ENCODE measurements around the gene CMTM2. TPM values are rescaled to one million over a fixed set of nuclear protein-coding genes. Genes with fewer than 3 reads are reported as not detected.

The CMTM2 gene
- total RNA-seq, 8 experiments from 2014 or later: 0.63 to 1.1 (median 0.90) TPM; not detected in 5

DNA sequence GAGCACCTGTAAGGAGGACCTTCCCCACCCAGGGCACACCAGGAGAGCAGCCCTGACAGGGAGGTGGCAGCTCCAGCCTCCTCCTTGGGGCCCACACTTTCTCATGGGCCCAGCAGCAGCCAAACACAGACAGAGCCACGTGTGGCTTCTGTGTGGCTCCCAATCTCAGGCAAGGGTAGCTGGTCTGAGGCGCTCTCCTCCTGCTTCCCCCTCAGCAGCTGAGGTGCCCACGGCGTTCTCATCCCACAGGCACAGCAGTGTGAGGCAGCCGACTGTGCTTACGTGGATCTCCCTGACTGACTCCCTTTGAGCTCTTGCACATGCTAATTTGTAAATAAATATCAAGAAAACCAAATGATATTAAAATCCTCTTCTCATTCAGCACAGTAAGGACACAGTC, 56.1 kb downstream of the CMTM2 start:
- Histone ChIP-seq H3K4me1 (replicated peaks in 1 of 2) (no peaks in the 10 kb centered on the region), H3K27ac (no peak overlapping the region), H3K4me3 (no peak overlapping the region)
- in situ Hi-C loops (cut with MboI; ENCODE audit: low pct_unique_long_range_greater_than_20kb in 2 of 9, low sequenced_read_pairs in 9 of 9, unreplicated experiment in 9 of 9): no loop called here
- no peak for ATAC-seq (replicated peaks in 6 of 8)
- WGBS, 10 experiments: 0 to 100% (median 76%) methylated on average over 1 to 5 of the region's 6 CpGs; no CpG with 5 or more reads in 5 of the 10 experiments

DNA sequence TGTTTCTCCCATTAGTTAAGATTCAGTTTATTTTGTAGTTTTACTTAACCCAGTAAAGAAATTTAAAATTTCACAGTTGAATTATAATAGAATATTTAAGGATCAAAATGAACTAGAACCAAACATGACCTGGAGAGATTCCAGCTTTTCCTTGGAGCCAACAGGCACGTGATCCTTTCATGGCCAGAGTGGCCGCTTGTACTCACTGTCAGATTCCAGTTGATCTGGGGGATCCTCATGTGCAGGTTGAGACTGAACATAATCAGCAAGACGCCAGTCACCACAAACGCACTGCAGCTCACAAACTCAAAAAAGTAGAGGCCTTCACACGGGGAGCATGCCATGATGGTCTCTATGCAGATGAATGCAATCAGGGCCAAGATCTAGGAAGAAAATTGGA, 56.9 kb downstream of the CMTM2 start:
- WGBS, 10 experiments: 55 to 100% (median 92%) methylated on average over 1 to 4 of the region's 5 CpGs; no CpG with 5 or more reads in 3 of the 10 experiments
- no peaks in the 10 kb centered on the region for H3K4me1 ChIP-seq (replicated peaks in 1 of 2)
- no peak for ATAC-seq (replicated peaks in 6 of 8)
- in situ Hi-C loops (cut with MboI; ENCODE audit: low pct_unique_long_range_greater_than_20kb in 2 of 9, low sequenced_read_pairs in 9 of 9, unreplicated experiment in 9 of 9): no loop called here
- H3K27ac ChIP-seq: no peak overlapping the region
- no peak overlapping the region for H3K4me3 ChIP-seq

DNA sequence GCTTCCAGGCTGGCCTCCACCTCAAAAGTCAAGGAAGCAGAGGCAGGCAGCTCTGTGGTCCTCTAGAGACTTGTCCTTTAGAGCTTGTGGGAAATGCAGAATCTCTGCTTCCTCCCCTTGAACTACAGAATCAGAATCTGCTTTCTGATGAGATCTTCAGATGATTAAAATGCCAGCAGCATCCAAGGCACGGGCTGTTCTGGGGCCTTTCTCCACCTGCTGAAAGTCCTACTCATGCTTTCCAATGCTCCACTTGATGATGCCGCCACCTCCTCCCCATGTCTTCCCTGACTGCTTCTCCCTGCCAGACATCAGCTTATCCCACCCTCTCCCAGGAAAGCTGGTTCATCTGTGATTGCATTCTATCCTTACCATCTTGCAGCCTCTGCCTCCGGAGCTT, 58.5 kb downstream of the CMTM2 start:
- H3K4me1 ChIP-seq (replicated peaks in 1 of 2): no peaks in the 10 kb centered on the region
- no peak for ATAC-seq (replicated peaks in 6 of 8)
- in situ Hi-C loops (cut with MboI; ENCODE audit: low pct_unique_long_range_greater_than_20kb in 2 of 9, low sequenced_read_pairs in 9 of 9, unreplicated experiment in 9 of 9): no loop called here

More for the DNA sequence above, 58.5 kb downstream of the CMTM2 start:
- Histone ChIP-seq H3K4me3 (no peak overlapping the region), H3K27ac (no peak overlapping the region)
- WGBS, 10 experiments: 70 to 100% (median 73%) methylated on average over 2 to 3 of the region's 3 CpGs; no CpG with 5 or more reads in 5 of the 10 experiments

Other genes starting within 250 kb of the CMTM2 start
- 1 to 10 TPM in 3 of 8 experiments, under 1 TPM in 4, not detected in 1; 0.05 to 5.3 (median 0.84) TPM for gene CDH5, start 212.8 kb upstream of the CMTM2 start, total RNA-seq
- 10 to 100 TPM in 2 of 8 experiments, 1 to 10 TPM in 6; 1.5 to 11.5 (median 3.3) TPM for gene BEAN1, start 152.2 kb upstream of the CMTM2 start, total RNA-seq
- 10 to 100 TPM in 5 of 8 experiments, 1 to 10 TPM in 3; 7.1 to 38.4 (median 18.8) TPM for gene TK2, start 29.3 kb upstream of the CMTM2 start, total RNA-seq
- gene CKLF, start 26.9 kb upstream of the CMTM2 start, total RNA-seq: 10 to 100 TPM; 33.8 to 69.7 (median 54.0) TPM
- gene CMTM1, start 13.0 kb upstream of the CMTM2 start, total RNA-seq: 1 to 10 TPM; 1.1 to 4.8 (median 3.5) TPM
- 10 to 100 TPM in 5 of 8 experiments, 1 to 10 TPM in 3; 5.7 to 42.6 (median 13.7) TPM for gene CMTM3, start 25.2 kb downstream of the CMTM2 start, total RNA-seq
- gene CMTM4, start 117.3 kb downstream of the CMTM2 start, total RNA-seq: 10 to 100 TPM in 6 of 8 experiments, 1 to 10 TPM in 2; 8.3 to 45.3 (median 12.3) TPM
- gene DYNC1LI2, start 172.1 kb downstream of the CMTM2 start, total RNA-seq: 100 to 1,000 TPM in 5 of 8 experiments, 10 to 100 TPM in 3; 71.9 to 174 (median 114) TPM
- under 1 TPM in 2 of 8 experiments, not detected in 6; 0.05 to 0.09 TPM for gene TERB1, start 222.1 kb downstream of the CMTM2 start, total RNA-seq